NCI-H1694 (cell line): Measurements from ENCODE around the gene ORC1.
"Not testable (repeated sequence)": the region's sequence is repeated elsewhere in the genome, so short reads cannot be mapped to it uniquely, and the experiment has no call there.

Experiments
- DNase-seq: peaks from one replicate; lab custom pipeline; 2025; lab: John Stamatoyannopoulos, UW

Gene ORC1

GRCh38 chr1:52385376-52385775 is 18.8 kb downstream of the ORC1 start:
- no peak for DNase-seq

DNA sequence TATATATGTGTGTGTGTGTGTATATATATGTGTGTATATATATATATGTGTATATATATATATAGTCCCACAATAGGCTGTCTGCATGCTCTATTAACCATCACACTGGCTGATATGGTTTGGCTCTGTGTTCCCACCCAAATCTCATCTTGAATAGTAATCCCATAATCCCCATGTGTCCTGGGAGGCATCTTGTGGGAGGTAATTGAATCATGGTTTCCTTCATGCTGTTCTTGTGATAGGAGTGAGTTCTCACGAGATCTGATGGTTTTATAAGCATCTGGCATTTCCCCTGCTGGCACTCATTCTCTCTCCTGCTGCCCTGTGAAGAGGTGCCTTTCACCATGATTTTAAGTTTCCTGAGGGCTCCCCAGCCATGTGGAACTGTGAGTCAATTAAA is 34.4 kb downstream of the ORC1 start:
- not testable (repeated sequence) for DNase-seq

- peak; percentile 26 for DNase-seq
Observed at GRCh38 chr1:52368383-52369172, 35.6 kb downstream of the ORC1 start.

DNA sequence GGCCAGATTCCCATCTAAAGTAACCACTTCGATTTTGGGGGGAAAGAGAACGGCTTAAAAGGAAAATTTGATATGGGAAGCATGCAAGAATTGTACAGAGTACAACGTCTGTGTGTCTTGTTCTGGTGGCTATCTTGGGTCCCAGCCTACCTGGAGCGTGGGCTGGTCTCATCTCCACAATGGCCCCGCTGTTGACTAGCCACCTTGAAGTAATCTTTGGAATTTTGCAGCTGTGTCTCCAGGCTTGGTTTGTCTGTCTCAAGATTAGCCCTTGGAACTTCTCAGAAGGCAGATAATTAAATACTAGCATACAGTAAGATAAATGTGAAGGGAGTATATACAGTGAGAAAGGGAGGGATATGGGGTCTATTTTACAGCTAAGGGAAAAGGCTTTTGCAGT is 37.0 kb downstream of the ORC1 start:
- no peak for DNase-seq

DNA sequence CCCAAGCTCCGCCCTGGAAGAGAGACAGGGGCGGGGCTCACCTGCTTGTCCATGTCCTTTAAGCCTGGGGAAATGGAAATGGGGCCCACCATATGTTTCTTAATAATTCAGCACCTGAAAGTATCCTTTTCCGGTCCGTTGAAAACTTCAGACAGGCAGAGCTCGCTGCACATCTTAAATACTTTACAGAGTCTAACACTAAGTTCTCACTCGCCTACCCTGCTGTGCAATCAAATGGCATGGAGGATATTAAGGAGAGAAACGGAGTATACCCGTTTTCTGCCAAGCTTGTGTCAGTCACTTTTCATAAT is 37.8 kb downstream of the ORC1 start:
- no peak for DNase-seq

- DNase-seq = peak; percentile 94
Observed at GRCh38 chr1:52365746-52366516, 38.3 kb downstream of the ORC1 start, which contains the start of gene CC2D1B. CC2D1B (minus strand) TSS chr1:52366205; CDS start chr1:52364620, 1,585 bp downstream.

GRCh38 chr1:52365071-52365745 is 39.0 kb downstream of the ORC1 start:
- no peak for DNase-seq

DNA sequence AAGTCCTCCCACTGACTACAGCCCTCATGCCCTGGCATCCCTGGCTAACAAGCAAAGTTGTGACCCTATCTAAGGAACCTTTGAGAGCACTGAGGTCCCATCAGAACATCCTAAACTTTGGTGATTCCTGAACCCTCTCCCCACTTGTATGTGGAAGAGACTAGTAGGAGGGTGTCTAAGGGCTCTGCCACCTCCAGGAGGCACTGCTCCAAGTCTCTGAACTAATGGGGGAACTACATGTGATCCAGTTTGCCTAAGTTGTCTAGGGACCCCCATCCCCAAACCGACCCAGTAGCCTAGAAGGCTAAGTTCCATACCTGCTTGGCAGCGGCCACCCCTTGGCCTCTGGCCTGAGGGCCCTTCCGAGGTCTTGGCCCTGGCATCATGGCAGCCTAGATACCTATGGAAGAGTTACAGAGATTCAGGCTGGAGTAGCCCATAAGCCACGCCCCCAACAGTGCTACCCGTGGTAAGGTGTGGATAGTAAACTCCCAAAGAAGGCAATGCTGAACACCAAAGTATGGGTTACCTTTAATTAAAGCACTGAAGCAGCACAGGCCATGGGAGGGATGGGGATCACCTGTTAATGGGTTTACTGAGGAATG is 39.9 kb downstream of the ORC1 start:
- no peak for DNase-seq

- DNase-seq = no peak
Observed at GRCh38 chr1:52360595-52360968, 43.6 kb downstream of the ORC1 start.

DNA sequence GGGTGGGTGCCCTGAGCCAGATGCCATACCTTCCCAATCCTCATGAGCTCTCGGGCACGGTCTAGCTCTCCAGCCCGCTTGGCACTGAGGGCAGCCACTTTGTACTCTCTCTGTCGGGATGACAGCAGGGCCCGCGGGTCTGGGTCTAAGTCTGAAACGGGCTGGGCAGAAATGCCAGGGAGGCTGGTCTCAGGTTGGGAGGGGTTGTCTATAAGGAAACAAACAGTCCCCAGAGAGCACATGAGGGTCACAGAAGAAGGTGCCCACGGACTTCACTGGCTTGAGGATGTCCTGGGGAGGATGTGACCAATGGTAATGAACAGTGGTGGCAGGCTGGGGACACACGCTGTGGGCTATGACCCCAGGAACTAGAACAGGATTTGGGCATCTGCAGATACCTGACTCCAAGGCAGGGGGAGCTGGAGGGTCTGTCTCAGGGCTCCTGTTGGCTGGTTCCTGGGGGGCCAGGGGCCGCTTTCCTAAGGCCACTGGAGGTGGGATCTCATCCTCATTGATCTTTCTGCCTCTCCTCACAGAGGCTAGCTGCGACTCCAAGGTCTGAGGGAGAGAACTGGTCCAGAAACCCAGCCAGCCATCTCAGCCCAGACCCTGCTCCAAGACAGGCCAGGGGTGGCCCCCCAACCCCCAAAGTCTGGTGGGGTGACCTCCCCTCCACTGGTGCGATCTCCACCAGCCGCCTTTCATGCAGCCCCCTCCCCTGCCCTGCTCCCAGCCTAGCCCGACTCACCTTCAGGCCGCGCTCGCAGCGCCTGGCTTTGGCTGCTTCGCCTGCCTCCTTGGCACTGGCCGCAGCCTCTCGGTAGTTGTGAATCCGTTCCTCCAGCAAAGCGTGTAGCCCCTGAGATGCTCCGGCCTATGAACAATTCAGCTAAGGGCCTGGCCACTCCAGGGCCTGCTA is 44.3 kb downstream of the ORC1 start:
- no peak for DNase-seq

DNA sequence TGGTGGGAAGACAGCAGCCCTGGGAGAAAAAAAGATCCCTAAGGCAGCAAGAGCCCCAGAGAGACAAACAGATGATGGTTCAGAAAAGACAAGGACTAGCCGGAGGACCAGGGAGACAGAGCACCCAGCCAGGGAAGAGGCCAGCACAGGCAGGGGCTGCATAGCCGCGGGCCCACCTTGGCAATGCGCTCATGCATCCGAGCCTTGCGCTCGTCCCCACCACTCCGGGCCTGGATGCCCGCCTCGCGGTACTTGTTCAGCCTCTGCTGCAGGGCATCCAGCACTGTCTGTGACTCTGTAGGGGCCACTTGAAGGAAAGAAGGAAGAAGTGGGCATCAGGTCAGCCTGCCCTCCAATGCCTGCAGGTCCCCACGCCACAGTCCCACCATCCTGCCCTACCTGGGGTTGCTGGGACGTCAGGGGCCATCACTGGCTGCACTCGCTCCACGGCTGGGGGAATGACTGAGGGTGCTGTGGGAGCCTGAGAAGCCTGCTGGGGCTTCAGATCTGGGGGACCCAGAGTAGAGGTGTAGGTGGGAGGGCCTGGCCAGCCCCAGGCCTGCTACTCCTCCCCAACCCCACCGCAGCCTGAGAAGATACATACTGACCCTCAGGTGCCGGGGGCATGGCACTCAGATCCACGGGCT is 45.2 kb downstream of the ORC1 start:
- DNase-seq = no peak

DNA sequence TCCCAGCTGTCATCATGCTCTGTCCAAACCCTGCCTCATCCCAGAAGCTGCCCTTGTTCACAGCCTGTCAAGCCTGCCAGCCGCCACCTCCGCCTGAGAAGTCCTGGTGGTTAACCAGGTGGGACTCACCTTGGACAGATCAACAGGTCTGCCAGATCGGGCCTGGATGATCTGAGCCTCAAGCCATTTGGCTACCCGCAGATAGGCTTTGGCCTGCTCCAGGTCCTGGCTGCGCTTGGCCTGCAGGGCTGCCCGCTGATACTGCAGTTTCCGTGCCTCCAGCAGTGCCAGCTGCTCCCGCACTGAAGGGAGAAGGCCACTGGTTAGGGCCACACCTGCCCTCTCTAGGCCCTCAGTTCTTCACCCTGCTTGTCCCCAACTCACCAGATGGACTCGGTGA is 46.8 kb downstream of the ORC1 start:
- no peak for DNase-seq

DNA sequence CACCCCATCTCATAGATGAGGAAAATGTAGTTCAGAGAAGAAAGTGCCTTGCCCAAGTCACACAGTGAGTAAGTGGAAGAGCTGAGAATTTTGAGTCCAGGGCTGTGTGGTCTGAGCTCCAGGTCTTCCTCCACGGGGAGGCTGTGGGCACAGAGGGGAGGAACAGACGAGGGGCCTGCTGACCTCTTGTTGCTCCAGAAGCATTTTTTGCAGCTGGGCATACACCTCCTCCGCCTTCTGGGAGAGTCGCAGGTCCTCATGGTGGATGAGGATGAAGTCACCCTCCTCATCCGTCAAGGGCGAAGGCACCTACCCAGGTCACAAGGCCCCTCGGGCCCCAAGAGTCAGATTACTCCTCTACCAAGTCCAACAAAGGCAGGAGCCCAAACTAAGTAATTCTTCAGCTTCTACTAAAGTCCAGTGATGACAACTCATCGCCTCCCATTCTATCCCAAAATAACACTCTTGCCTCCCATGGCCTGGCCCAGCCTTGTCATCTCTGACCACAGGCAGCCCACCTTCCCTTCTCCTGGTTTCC is 47.3 kb downstream of the ORC1 start:
- no peak for DNase-seq

DNA sequence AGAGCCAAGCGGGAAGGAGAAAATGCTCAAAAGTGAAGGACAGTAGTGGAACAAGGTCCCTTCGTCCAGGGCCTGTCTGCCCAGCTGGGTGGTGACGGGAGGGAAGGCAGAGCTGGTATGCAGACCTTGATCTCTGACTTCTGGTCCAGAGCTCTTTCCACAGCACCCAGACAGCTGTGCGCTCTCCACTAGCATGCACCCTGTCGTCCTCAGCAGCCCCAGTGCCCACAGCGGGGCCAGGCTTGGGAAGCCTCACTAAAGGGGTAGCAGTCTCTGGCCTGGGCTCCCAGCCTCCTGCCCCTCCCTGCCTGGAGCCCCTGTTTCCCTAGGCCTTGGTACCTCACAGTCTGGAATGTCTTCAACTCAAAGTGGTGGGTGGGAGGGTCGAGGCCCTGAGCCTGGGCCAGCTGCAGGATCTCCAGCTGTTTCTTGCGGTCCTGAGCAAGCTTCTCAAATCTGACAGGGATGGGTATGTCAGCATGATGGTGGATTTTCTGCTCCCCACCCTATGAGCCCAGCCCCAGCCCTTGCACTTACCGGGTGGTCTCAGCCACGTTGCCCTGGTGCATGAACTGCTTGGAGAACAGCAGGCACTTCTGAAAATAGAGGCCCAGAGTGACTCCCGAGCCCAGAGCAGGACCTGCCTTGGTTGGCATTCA is 48.2 kb downstream of the ORC1 start:
- no peak for DNase-seq

DNA sequence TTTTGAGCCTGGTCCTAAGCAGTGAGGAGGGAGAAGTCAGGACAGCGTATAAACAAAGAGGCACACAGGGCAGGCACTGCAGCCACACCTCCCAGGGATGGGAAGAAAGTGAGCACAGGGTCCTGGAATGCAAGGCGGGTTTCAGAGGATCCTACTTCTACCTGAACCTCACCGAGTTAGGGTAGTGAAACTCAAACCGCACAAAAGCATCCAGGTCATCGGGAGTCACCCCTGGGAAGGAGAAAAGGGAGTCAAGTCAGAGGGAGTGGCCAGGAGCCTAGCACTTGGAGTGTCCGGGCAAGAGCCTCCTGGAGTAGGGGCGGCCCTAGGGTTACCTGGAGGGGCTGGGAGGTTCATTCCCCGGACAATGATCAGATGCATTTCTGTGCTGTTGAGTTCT is 48.8 kb downstream of the ORC1 start:
- no peak for DNase-seq

- no peak for DNase-seq
Observed at GRCh38 chr1:52352690-52353089, 51.5 kb downstream of the ORC1 start.

DNA sequence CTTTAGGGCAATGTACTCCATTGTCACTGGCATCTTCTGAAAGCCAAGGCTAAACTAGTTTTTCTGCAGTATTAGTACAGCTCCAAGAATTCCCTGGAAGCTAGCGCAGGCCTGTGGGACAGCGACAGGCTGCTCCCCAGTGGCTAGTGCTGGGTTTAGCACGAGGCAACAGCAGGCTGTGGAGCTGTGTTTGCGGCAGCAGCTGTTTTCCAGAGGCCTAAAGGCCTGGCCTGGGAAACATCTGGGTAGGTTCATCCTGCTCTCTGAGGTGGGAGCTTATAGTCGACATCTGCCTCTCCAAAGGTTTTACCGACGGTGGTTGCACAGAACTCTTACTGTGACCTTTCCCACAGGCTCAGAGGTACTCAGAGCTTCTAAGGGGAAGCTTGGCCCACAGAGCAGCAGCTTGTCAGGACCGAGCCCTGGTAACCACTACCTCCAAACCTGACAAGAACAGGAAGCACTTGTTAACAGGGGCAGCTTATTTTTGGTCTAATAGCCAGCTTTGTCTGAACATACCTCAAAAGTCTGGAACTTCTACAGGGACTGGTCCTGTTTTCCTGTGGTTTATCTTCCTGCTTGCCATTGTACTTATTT is 55.4 kb downstream of the ORC1 start:
- DNase-seq = no peak

- DNase-seq = no peak
Observed at GRCh38 chr1:52346653-52347052, 57.6 kb downstream of the ORC1 start.

- DNase-seq = no peak
Observed at GRCh38 chr1:52345252-52345651, 59.0 kb downstream of the ORC1 start.

GRCh38 chr1:52343979-52344378 is 60.2 kb downstream of the ORC1 start:
- no peak for DNase-seq
